NCI-H345 (cell line): ENCODE data around the gene ATXN2.

Source experiments
- DNase-seq: peaks from one replicate; lab custom pipeline; 2025; lab: John Stamatoyannopoulos, UW

Gene ATXN2

GRCh38 chr12:111417784-111418593 lies 181.1 kb downstream of the ATXN2 start:
- no peak for DNase-seq

- DNase-seq = no peak
Measured at GRCh38 chr12:111417290-111417689, 181.8 kb downstream of the ATXN2 start.

DNA sequence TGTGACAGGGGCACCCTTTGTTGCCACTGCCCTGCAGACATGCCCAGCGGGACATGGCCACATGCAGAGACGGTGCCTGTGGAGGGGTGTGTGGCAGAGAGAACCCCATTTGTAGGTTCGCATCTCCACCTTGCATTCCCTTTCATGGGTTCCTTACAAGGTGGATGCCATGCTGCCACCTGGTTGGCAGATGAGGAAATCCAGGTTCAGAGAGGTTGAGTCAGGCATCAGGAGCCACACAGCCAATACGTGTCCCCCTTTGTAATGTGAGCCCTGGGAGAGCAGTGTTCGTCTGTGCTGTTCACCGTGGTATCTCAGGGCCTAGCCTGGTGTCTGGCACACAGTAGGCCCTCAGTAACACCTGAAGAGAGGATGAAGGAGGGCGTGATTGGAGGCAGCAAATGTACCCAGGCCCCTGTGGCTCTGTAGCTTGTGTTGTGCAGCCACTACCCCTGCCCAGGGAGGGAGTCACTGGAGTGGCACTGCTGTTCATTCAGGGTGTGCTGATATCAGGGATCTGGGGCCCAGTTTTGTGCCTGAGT lies 184.3 kb downstream of the ATXN2 start:
- no peak for DNase-seq

- no peak for DNase-seq
Measured at GRCh38 chr12:111413442-111414086, 185.6 kb downstream of the ATXN2 start.

DNA sequence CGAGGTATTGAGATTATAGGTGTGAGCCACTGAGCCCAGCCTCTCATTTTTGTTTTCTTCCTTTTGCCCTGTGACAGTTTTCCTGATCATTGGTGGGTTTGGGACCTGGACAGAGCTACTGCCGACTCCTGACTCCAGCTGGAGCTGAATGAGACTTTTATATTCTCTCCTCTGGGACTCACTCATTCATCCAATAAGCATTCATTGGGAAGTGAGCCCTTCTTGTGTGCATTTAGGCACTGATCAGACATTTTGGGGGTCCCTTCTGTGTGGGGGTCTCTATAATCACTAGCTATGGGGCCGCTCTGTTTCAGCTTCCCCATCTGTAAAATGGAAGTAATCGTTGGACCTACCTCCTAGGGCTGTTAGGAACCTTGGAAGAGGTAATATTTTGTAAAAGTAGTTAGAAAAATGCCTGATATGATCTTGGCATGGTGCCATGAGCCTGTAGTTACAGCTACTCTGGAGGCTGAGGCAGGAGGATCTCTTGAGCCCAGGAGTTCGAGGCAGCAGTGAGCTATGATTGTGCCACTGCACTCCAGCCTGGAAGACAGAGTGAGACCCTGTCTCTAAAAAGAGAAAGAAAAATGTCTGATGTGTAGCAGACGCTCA lies 186.2 kb downstream of the ATXN2 start:
- no peak for DNase-seq

- DNase-seq = peak; percentile 94
Measured at GRCh38 chr12:111412007-111412829, 186.9 kb downstream of the ATXN2 start.

- no peak for DNase-seq
Measured at GRCh38 chr12:111411185-111411764, 187.8 kb downstream of the ATXN2 start.

DNA sequence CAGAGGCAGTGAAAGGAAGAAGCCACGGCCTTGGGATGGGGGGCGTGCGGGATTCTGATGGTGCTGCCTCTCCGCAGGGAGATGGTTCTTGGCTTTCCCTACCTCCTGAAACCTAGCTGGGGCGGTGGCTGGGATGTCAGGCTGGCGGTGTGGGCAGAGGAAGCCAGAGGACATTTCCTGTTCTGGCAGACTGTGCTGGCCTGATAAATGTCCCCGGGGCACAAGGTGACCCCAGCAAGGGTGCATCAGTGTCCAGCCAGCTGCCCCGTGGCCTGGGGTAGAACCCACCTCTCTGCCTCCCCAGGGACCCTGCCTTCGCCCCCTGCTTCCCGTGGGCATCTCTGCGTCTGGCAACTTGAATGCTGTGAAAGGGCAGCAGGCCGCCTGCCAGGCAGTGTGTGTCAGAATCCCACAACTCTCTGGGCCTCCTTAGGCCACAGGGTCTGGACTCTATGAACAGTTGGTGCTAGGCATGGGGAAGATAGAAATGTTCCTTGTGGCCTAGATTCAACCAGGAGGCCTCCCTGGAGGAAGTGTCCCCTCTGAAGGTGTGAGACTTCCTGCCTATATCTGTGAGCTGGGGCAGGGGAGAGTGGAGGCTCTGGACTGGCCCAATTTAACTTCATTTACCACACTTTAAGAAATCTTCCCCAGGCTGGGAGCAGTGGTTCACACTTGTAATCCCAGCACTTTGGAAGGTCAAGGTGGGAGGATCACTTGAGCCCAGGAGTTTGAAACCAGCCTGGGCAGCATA lies 188.5 kb downstream of the ATXN2 start:
- no peak for DNase-seq

GRCh38 chr12:111409780-111410430 lies 189.2 kb downstream of the ATXN2 start:
- no peak for DNase-seq

- no peak for DNase-seq
Measured at GRCh38 chr12:111409403-111409779, 189.7 kb downstream of the ATXN2 start.

- no peak for DNase-seq
Measured at GRCh38 chr12:111408686-111409402, 190.3 kb downstream of the ATXN2 start.

- DNase-seq = no peak
Measured at GRCh38 chr12:111408116-111408440, 191.0 kb downstream of the ATXN2 start.

DNA sequence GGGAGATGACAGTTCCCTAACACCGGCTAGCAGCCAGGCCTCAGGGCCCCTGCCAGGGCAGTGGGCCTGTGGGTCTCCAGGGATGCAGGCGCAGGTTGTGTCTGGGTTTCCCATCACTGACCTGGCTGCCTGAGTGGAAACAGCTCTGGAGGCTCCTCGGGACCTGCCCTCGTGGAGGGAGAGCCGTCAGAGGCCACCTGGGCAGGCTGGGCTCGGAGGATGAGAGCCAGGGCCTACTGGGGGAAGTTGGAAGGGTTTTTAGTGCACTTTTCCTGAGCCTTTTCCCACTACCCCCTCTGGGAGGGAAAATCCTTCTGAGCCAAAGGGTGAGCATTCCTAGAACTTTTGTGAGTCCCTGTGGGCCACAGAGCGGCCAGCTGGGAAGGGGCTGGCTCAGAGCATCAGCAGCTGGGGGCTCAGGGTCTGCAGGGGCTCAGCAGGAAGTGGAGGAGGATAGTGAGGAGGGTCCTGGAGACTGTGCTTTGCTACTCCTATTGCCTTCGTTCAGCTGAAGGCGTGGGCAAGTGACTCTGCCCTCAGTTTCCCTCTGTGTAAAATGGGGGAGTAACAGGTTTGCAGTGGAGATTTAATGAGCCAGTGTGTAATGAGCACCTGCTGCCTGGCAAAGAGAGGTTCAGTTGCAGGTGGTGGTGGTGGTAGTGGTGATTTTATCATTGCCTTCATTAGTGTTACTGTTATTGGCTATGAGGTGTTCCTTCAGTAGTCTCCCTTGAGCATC lies 191.6 kb downstream of the ATXN2 start:
- no peak for DNase-seq

- DNase-seq = no peak
Measured at GRCh38 chr12:111406474-111407376, 192.4 kb downstream of the ATXN2 start.

DNA sequence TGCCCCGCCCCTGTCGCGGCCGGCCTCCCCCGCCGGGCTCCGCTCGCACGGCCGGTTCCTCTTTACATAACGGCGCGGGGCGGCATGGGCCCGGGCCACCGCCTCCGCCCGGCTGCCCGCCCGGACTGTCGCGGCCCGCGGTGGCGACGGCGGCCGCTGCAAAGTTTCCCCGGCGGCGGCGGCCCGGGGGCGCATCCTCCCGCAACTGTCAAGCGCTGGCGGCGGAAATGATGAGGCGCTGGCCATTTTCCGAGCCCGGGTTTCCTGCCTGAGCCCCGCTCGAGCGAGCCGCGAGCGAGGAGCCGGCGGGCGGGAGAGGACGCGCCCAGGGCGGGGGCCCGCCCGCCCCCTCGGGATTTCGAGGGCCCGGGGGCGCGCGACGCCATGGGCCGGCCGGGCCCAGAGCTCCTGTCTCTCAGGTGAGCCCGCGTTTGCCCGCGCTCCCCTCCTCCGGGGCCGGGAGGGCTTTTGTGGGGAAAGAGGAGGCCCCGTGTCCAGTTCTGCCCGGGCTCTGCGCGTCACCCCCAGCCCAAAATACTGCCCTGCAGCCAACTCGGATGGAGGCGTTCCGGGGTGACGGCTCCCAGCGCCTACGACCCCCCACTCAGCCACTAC lies 193.1 kb downstream of the ATXN2 start, which contains the start of gene SH2B3:
Gene SH2B3, plus strand, starts transcription at position 65 of the 615 bp plus-strand sequence. CDS start 12,223 bp downstream, outside the sequence.
- DNase-seq = peak; percentile 64

GRCh38 chr12:111405149-111405858 lies 193.8 kb downstream of the ATXN2 start:
- DNase-seq = peak; percentile 96
